Activated CD8-positive, alpha-beta T cell treated with anti-CD3 and anti-CD28 coated beads, Interleukin-2, amount 10 ng/mL, durations not matched to agents 7 days and 5 days (primary cell): Measurements from ENCODE around the gene PLXNA4. TPM values are rescaled to one million over a fixed set of nuclear protein-coding genes. Genes with fewer than 3 reads are reported as not detected.

ENCODE experiments used
- ATAC-seq: fragments of 150-1000 bp; cut with Tn5 transposase; one replicate; pipeline ENCODE4 v1.10.0; 2021; ENCODE audit warnings: moderate library complexity
- CTCF ChIA-PET: fragments of 350-600 bp; sonication (Branson Sonifier 250); formaldehyde crosslinking; loops from one replicate; lab custom pipeline; 2021; ENCODE audit warnings: antibody characterized with exemption; lab: Charles Lee
- POLR2A ChIA-PET: fragments of 350-600 bp; sonication (Branson Sonifier 250); formaldehyde crosslinking; loops from one replicate; lab custom pipeline; 2021; ENCODE audit warnings: antibody characterized with exemption; lab: Charles Lee
- DNase-seq: peaks from one replicate; pipeline ENCODE4 v3.0.0-alpha.2; 2020
- H3K27ac Mint-ChIP-seq: one replicate; pipeline ENCODE4 v1.8.0; 2021; ENCODE audit warnings: mild to moderate bottlenecking, mixed read lengths
- H3K27me3 Mint-ChIP-seq: one replicate; pipeline ENCODE4 v1.8.0; 2021; ENCODE audit warnings: low read depth, mixed read lengths
- H3K36me3 Mint-ChIP-seq: one replicate; pipeline ENCODE4 v1.8.0; 2021; ENCODE audit warnings: low read depth, mixed read lengths
- H3K4me1 Mint-ChIP-seq: one replicate; pipeline ENCODE4 v1.8.0; 2021; ENCODE audit warnings: low read depth, mixed read lengths
- H3K4me3 Mint-ChIP-seq: one replicate; pipeline ENCODE4 v1.8.0; 2021; ENCODE audit warnings: mild to moderate bottlenecking, mixed read lengths
- H3K9me3 Mint-ChIP-seq: one replicate; pipeline ENCODE4 v1.8.0; 2022; ENCODE audit warnings: mixed read lengths; ENCODE audit not compliant: insufficient read depth
- total RNA-seq, 2 experiments: library from RNA; stranded (reverse); gene quantifications; one replicate each; pipeline ENCODE4 v1.2.3, GENCODE V29; 2021

PLXNA4 gene
- total RNA-seq, 2 experiments from 2014 or later, result 45.4 to 47.2 TPM

GRCh38 chr7:132560825-132561529 is 15.3 kb downstream of the PLXNA4 start:
- Mint-ChIP-seq H3K36me3 (peaks cover 40% of the 10 kb centered on the region), H3K9me3 (no peaks in the 10 kb centered on the region)

GRCh38 chr7:132560105-132560504 is 16.2 kb downstream of the PLXNA4 start:
- Mint-ChIP-seq H3K36me3 (peaks cover 41% of the 10 kb centered on the region), H3K27me3 (peaks cover 41% of the 10 kb centered on the region), H3K4me3 (no peak overlapping the region), H3K4me1 (peaks cover 50% of the 10 kb centered on the region), H3K9me3 (no peaks in the 10 kb centered on the region), H3K27ac (no peak overlapping the region)
- POLR2A ChIA-PET, result interaction anchor here (0.7 kb wide), 1 partner anchor 52 kb away, joined by 3 read pairs; no protein-coding TSS in a partner anchor
- ATAC-seq (no peak), DNase-seq (no peak)
- CTCF ChIA-PET, result interaction anchor here (0.7 to 3.8 kb wide), 3 partner anchors 16 to 166 kb away, joined by 3 to 22 read pairs (median 5); no protein-coding TSS in a partner anchor

More at GRCh38 chr7:132560825-132561529, 15.3 kb downstream of the PLXNA4 start:
- Mint-ChIP-seq H3K27me3 (peaks cover 46% of the 10 kb centered on the region), H3K27ac (no peak overlapping the region), H3K4me3 (no peak overlapping the region), H3K4me1 (peaks cover 46% of the 10 kb centered on the region)
- ChIA-PET CTCF (no interaction called here), POLR2A (no interaction called here)
- ATAC-seq (peak; percentile 27), DNase-seq (no peak)

- Mint-ChIP-seq H3K27ac (peak overlapping the region; percentile 20), H3K36me3 (peaks cover 45% of the 10 kb centered on the region), H3K4me1 (peaks cover 47% of the 10 kb centered on the region), H3K27me3 (peaks cover 28% of the 10 kb centered on the region), H3K4me3 (no peak overlapping the region), H3K9me3 (peaks cover 2% of the 10 kb centered on the region)
- ATAC-seq, result no peak
- CTCF ChIA-PET, result interaction anchor here (0.7 to 3.8 kb wide), 8 partner anchors 15 to 240 kb away, joined by 3 to 23 read pairs (median 5); no protein-coding TSS in a partner anchor
- no peak for DNase-seq
- POLR2A ChIA-PET, result no interaction called here
Observed at GRCh38 chr7:132558815-132559214, 17.5 kb downstream of the PLXNA4 start.

- CTCF ChIA-PET, result interaction anchor here (0.7 to 3.8 kb wide), 15 partner anchors 12 to 239 kb away, joined by 3 to 23 read pairs (median 3); no protein-coding TSS in a partner anchor
- DNase-seq (no peak), ATAC-seq (peak; percentile 39)
- H3K4me1 Mint-ChIP-seq, result peaks cover 58% of the 10 kb centered on the region
- H3K9me3 Mint-ChIP-seq, result peaks cover 4% of the 10 kb centered on the region
- POLR2A ChIA-PET, result interaction anchor here (1.0 kb wide), 1 partner anchor 134 kb away, joined by 3 read pairs; no protein-coding TSS in a partner anchor
- H3K27me3 Mint-ChIP-seq, result peaks cover 21% of the 10 kb centered on the region
- H3K4me3 Mint-ChIP-seq, result no peak overlapping the region
- H3K36me3 Mint-ChIP-seq, result peaks cover 57% of the 10 kb centered on the region
- H3K27ac Mint-ChIP-seq, result peak overlapping the region; percentile 10
Observed at GRCh38 chr7:132557489-132558044, 18.7 kb downstream of the PLXNA4 start.

- DNase-seq (no peak), ATAC-seq (no peak)
- H3K9me3 Mint-ChIP-seq, result peaks cover 19% of the 10 kb centered on the region
- no peaks in the 10 kb centered on the region for H3K27me3 Mint-ChIP-seq
- H3K36me3 Mint-ChIP-seq, result peaks cover 82% of the 10 kb centered on the region
- POLR2A ChIA-PET, result no interaction called here
- H3K4me3 Mint-ChIP-seq, result no peak overlapping the region
- H3K4me1 Mint-ChIP-seq, result peaks cover 51% of the 10 kb centered on the region
- CTCF ChIA-PET, result no interaction called here
- no peak overlapping the region for H3K27ac Mint-ChIP-seq
Observed at GRCh38 chr7:132554446-132554845, 21.8 kb downstream of the PLXNA4 start.

GRCh38 chr7:132553031-132553430 is 23.2 kb downstream of the PLXNA4 start:
- peaks cover 53% of the 10 kb centered on the region for H3K4me1 Mint-ChIP-seq
- peaks cover 19% of the 10 kb centered on the region for H3K9me3 Mint-ChIP-seq
- ChIA-PET POLR2A (no interaction called here), CTCF (interaction anchor here (1.4 kb wide), 1 partner anchor 158 kb away, joined by 4 read pairs; no protein-coding TSS in a partner anchor)
- DNase-seq (no peak), ATAC-seq (no peak)
- no peak overlapping the region for H3K4me3 Mint-ChIP-seq
- H3K27me3 Mint-ChIP-seq, result no peaks in the 10 kb centered on the region
- H3K36me3 Mint-ChIP-seq, result peaks cover 87% of the 10 kb centered on the region
- H3K27ac Mint-ChIP-seq, result no peak overlapping the region

GRCh38 chr7:132551886-132552285 is 24.4 kb downstream of the PLXNA4 start:
- Mint-ChIP-seq H3K27me3 (no peaks in the 10 kb centered on the region), H3K4me1 (peaks cover 54% of the 10 kb centered on the region), H3K9me3 (peaks cover 19% of the 10 kb centered on the region), H3K36me3 (peaks cover 92% of the 10 kb centered on the region), H3K27ac (no peak overlapping the region), H3K4me3 (no peak overlapping the region)
- ATAC-seq (no peak), DNase-seq (no peak)
- POLR2A ChIA-PET, result no interaction called here
- CTCF ChIA-PET, result interaction anchor here (1.4 kb wide), 1 partner anchor 157 kb away, joined by 4 read pairs; no protein-coding TSS in a partner anchor

- Mint-ChIP-seq H3K9me3 (peaks cover 19% of the 10 kb centered on the region), H3K4me1 (peaks cover 53% of the 10 kb centered on the region), H3K27ac (no peak overlapping the region), H3K36me3 (peaks cover 90% of the 10 kb centered on the region), H3K27me3 (no peaks in the 10 kb centered on the region), H3K4me3 (no peak overlapping the region)
- ChIA-PET CTCF (no interaction called here), POLR2A (no interaction called here)
- ATAC-seq, result no peak
- DNase-seq, result no peak
Observed at GRCh38 chr7:132551439-132551838, 24.8 kb downstream of the PLXNA4 start.

GRCh38 chr7:132548489-132549078 is 27.7 kb downstream of the PLXNA4 start:
- Mint-ChIP-seq H3K4me3 (no peak overlapping the region), H3K4me1 (peaks cover 70% of the 10 kb centered on the region), H3K27ac (no peak overlapping the region), H3K36me3 (peaks cover 92% of the 10 kb centered on the region), H3K27me3 (no peaks in the 10 kb centered on the region), H3K9me3 (peaks cover 16% of the 10 kb centered on the region)
- DNase-seq (peak; percentile 49), ATAC-seq (no peak)
- ChIA-PET POLR2A (no interaction called here), CTCF (no interaction called here)

- Mint-ChIP-seq H3K4me3 (no peak overlapping the region), H3K4me1 (peaks cover 68% of the 10 kb centered on the region), H3K9me3 (peaks cover 16% of the 10 kb centered on the region), H3K27me3 (no peaks in the 10 kb centered on the region), H3K36me3 (peaks cover 92% of the 10 kb centered on the region), H3K27ac (no peak overlapping the region)
- ATAC-seq (no peak), DNase-seq (no peak)
- POLR2A ChIA-PET, result no interaction called here
- CTCF ChIA-PET, result no interaction called here
Observed at GRCh38 chr7:132547821-132548220, 28.4 kb downstream of the PLXNA4 start.

GRCh38 chr7:132546366-132547127 is 29.7 kb downstream of the PLXNA4 start:
- POLR2A ChIA-PET, result no interaction called here
- ATAC-seq (no peak), DNase-seq (no peak)
- no peaks in the 10 kb centered on the region for H3K27me3 Mint-ChIP-seq
- H3K4me1 Mint-ChIP-seq, result peaks cover 72% of the 10 kb centered on the region
- peaks cover 13% of the 10 kb centered on the region for H3K9me3 Mint-ChIP-seq
- no peak overlapping the region for H3K4me3 Mint-ChIP-seq
- CTCF ChIA-PET, result no interaction called here
- H3K27ac Mint-ChIP-seq, result no peak overlapping the region
- H3K36me3 Mint-ChIP-seq, result peaks cover 89% of the 10 kb centered on the region
